ENCODE data around the gene MYO6.
A peak's percentile ranks its signal among the peaks of the same experiment; 100 is the strongest.
"Not testable (repeated sequence)": the region's sequence is repeated elsewhere in the genome, so short reads cannot be mapped to it uniquely, and the experiment has no call there.

Gene MYO6

GRCh38 chr6:75893776-75894152 lies 144.7 kb downstream of the MYO6 start:
- no peak for DNase-seq

- no peak for DNase-seq
These were observed 147.5 kb downstream of the MYO6 start for GRCh38 chr6:75896526-75896925.

GRCh38 chr6:75900216-75900615 lies 151.2 kb downstream of the MYO6 start:
- not testable (repeated sequence) for DNase-seq

- DNase-seq: not testable (repeated sequence)
These were observed 156.1 kb downstream of the MYO6 start for GRCh38 chr6:75905129-75905528.

- DNase-seq: no peak
These were observed 157.8 kb downstream of the MYO6 start for GRCh38 chr6:75906871-75907270.

GRCh38 chr6:75907444-75907843 lies 158.4 kb downstream of the MYO6 start:
- DNase-seq: no peak

GRCh38 chr6:75913040-75913439 lies 164.0 kb downstream of the MYO6 start:
- DNase-seq: no peak

- no peak for DNase-seq
These were observed 173.2 kb downstream of the MYO6 start for GRCh38 chr6:75922226-75922625.

- no peak for DNase-seq
These were observed 177.5 kb downstream of the MYO6 start for GRCh38 chr6:75926293-75927168.

- DNase-seq: no peak
These were observed 182.1 kb downstream of the MYO6 start for GRCh38 chr6:75931011-75931680.

- no peak for DNase-seq
These were observed 183.0 kb downstream of the MYO6 start for GRCh38 chr6:75932067-75932466.

- DNase-seq: no peak
These were observed 184.4 kb downstream of the MYO6 start for GRCh38 chr6:75933387-75933975.

- peak; percentile 54 to 63 for DNase-seq
These were observed 185.8 kb downstream of the MYO6 start for GRCh38 chr6:75934643-75935472.

- DNase-seq: no peak
These were observed 186.4 kb downstream of the MYO6 start for GRCh38 chr6:75935473-75935793.

GRCh38 chr6:75936682-75937081 lies 187.6 kb downstream of the MYO6 start:
- DNase-seq: no peak

- no peak for DNase-seq
These were observed 188.8 kb downstream of the MYO6 start for GRCh38 chr6:75937846-75938245.

- DNase-seq: no peak
These were observed 191.5 kb downstream of the MYO6 start for GRCh38 chr6:75940564-75940963.

- no peak for DNase-seq
These were observed 192.5 kb downstream of the MYO6 start for GRCh38 chr6:75941509-75941908.

GRCh38 chr6:75943381-75943780 lies 194.3 kb downstream of the MYO6 start:
- DNase-seq: no peak

GRCh38 chr6:75946146-75946831 lies 197.2 kb downstream of the MYO6 start:
- DNase-seq: no peak

- no peak for DNase-seq
These were observed 198.9 kb downstream of the MYO6 start for GRCh38 chr6:75947935-75948334.

- no peak for DNase-seq
These were observed 203.1 kb downstream of the MYO6 start for GRCh38 chr6:75952128-75952527.
